Activated naive CD4-positive, alpha-beta T cell treated with anti-CD3 and anti-CD28 coated beads, Interleukin-2, amount 10 ng/mL, durations not matched to agents 7 days and 5 days (primary cell): ENCODE results near the gene HAX1.
"Not testable (repeated sequence)": the region's sequence is repeated elsewhere in the genome, so short reads cannot be mapped to it uniquely, and the experiment has no call there.

ENCODE experiments used
- CTCF ChIA-PET: fragments of 350-600 bp; sonication (Branson Sonifier 250); formaldehyde crosslinking; loops from one replicate; lab custom pipeline; 2021; ENCODE audit warnings: antibody characterized with exemption; lab: Charles Lee
- DNase-seq: peaks from one replicate; pipeline ENCODE4 v3.0.0-alpha.2; 2020
- H3K27ac Mint-ChIP-seq: one replicate; pipeline ENCODE4 v1.8.0; 2021; ENCODE audit warnings: mild to moderate bottlenecking, moderate library complexity, mixed read lengths
- H3K27me3 Mint-ChIP-seq: one replicate; pipeline ENCODE4 v1.8.0; 2021; ENCODE audit warnings: mild to moderate bottlenecking, mixed read lengths
- H3K36me3 Mint-ChIP-seq: one replicate; pipeline ENCODE4 v1.8.0; 2021; ENCODE audit warnings: mixed read lengths
- H3K4me1 Mint-ChIP-seq: one replicate; pipeline ENCODE4 v1.8.0; 2021; ENCODE audit warnings: mixed read lengths
- H3K4me3 Mint-ChIP-seq: one replicate; pipeline ENCODE4 v1.8.0; 2021; ENCODE audit warnings: mild to moderate bottlenecking, moderate library complexity, mixed read lengths
- H3K9me3 Mint-ChIP-seq: one replicate; pipeline ENCODE4 v1.8.0; 2021; ENCODE audit warnings: mixed read lengths

Gene HAX1

GRCh38 chr1:154304664-154305337 lies 32.4 kb downstream of the HAX1 start:
- Mint-ChIP-seq H3K4me3 (no peak overlapping the region), H3K27ac (no peak overlapping the region), H3K36me3 (no peaks in the 10 kb centered on the region), H3K27me3 (peaks cover 12% of the 10 kb centered on the region), H3K9me3 (no peaks in the 10 kb centered on the region), H3K4me1 (peaks cover 11% of the 10 kb centered on the region)
- no peak for DNase-seq
- CTCF ChIA-PET, result no interaction called here

- Mint-ChIP-seq H3K27me3 (peaks cover 3% of the 10 kb centered on the region), H3K9me3 (no peaks in the 10 kb centered on the region), H3K36me3 (no peaks in the 10 kb centered on the region), H3K27ac (no peak overlapping the region), H3K4me3 (no peak overlapping the region), H3K4me1 (peaks cover 11% of the 10 kb centered on the region)
- CTCF ChIA-PET, result interaction anchor here (1.0 kb wide), 1 partner anchor 29 kb away, joined by 3 read pairs; no protein-coding TSS in a partner anchor
- no peak for DNase-seq
Measured at GRCh38 chr1:154306151-154306550, 33.7 kb downstream of the HAX1 start.

- CTCF ChIA-PET, result interaction anchor here (1.2 kb wide), 1 partner anchor 27 kb away, joined by 6 read pairs; no protein-coding TSS in a partner anchor
- not testable (repeated sequence) for H3K4me3 Mint-ChIP-seq, H3K36me3 Mint-ChIP-seq, DNase-seq, H3K27me3 Mint-ChIP-seq, H3K27ac Mint-ChIP-seq, H3K9me3 Mint-ChIP-seq
- peaks cover 11% of the 10 kb centered on the region for H3K4me1 Mint-ChIP-seq
Measured at GRCh38 chr1:154307670-154308270, 35.3 kb downstream of the HAX1 start.

GRCh38 chr1:154309136-154309535 lies 36.7 kb downstream of the HAX1 start:
- peaks cover 13% of the 10 kb centered on the region for H3K27me3 Mint-ChIP-seq
- H3K4me3 Mint-ChIP-seq, H3K36me3 Mint-ChIP-seq, DNase-seq, H3K27ac Mint-ChIP-seq, H3K9me3 Mint-ChIP-seq: not testable (repeated sequence)
- CTCF ChIA-PET, result interaction anchor here (0.9 kb wide), 1 partner anchor 32 kb away, joined by 3 read pairs; no protein-coding TSS in a partner anchor
- peaks cover 11% of the 10 kb centered on the region for H3K4me1 Mint-ChIP-seq

- H3K9me3 Mint-ChIP-seq, H3K4me3 Mint-ChIP-seq, DNase-seq, H3K27ac Mint-ChIP-seq, H3K36me3 Mint-ChIP-seq, H3K4me1 Mint-ChIP-seq: not testable (repeated sequence)
- peaks cover 20% of the 10 kb centered on the region for H3K27me3 Mint-ChIP-seq
- CTCF ChIA-PET, result interaction anchor here (1.5 kb wide), 1 partner anchor 22 kb away, joined by 4 read pairs; no protein-coding TSS in a partner anchor
Measured at GRCh38 chr1:154312229-154313065, 40.0 kb downstream of the HAX1 start.

- Mint-ChIP-seq H3K4me3 (no peak overlapping the region), H3K9me3 (peaks cover 9% of the 10 kb centered on the region), H3K27ac (no peak overlapping the region), H3K27me3 (peaks cover 26% of the 10 kb centered on the region), H3K36me3 (no peaks in the 10 kb centered on the region), H3K4me1 (peaks cover 4% of the 10 kb centered on the region)
- DNase-seq, result no peak
- CTCF ChIA-PET, result no interaction called here
Measured at GRCh38 chr1:154313066-154313356, 40.6 kb downstream of the HAX1 start.

- H3K27ac Mint-ChIP-seq, H3K4me1 Mint-ChIP-seq, H3K36me3 Mint-ChIP-seq, DNase-seq, H3K4me3 Mint-ChIP-seq: not testable (repeated sequence)
- CTCF ChIA-PET, result interaction anchor here (1.1 to 1.5 kb wide), 2 partner anchors 21 to 115 kb away, joined by 3 read pairs; no protein-coding TSS in a partner anchor
- peaks cover 12% of the 10 kb centered on the region for H3K9me3 Mint-ChIP-seq
- peaks cover 37% of the 10 kb centered on the region for H3K27me3 Mint-ChIP-seq
Measured at GRCh38 chr1:154314226-154314625, 41.8 kb downstream of the HAX1 start.

GRCh38 chr1:154316704-154317103 lies 44.3 kb downstream of the HAX1 start:
- CTCF ChIA-PET, result no interaction called here

GRCh38 chr1:154318386-154318785 lies 46.0 kb downstream of the HAX1 start:
- Mint-ChIP-seq H3K27me3 (peaks cover 65% of the 10 kb centered on the region), H3K9me3 (peaks cover 12% of the 10 kb centered on the region), H3K4me3 (no peak overlapping the region), H3K4me1 (no peaks in the 10 kb centered on the region), H3K36me3 (peaks cover 2% of the 10 kb centered on the region), H3K27ac (no peak overlapping the region)
- DNase-seq, result no peak
- CTCF ChIA-PET, result no interaction called here

More at GRCh38 chr1:154316704-154317103, 44.3 kb downstream of the HAX1 start:
- DNase-seq, result no peak
- Mint-ChIP-seq H3K4me3 (no peak overlapping the region), H3K27me3 (peaks cover 61% of the 10 kb centered on the region), H3K4me1 (no peaks in the 10 kb centered on the region), H3K27ac (no peak overlapping the region), H3K9me3 (peaks cover 12% of the 10 kb centered on the region), H3K36me3 (peaks cover 2% of the 10 kb centered on the region)

GRCh38 chr1:154320882-154321608 lies 48.6 kb downstream of the HAX1 start, which contains the start of gene AQP10:
Gene AQP10 (plus strand): TSS chr1:154321093. CDS start chr1:154321156, 63 bp downstream.
- CTCF ChIA-PET, result interaction anchor here (1.1 kb wide), 1 partner anchor 14 kb away, joined by 4 read pairs; no protein-coding TSS in a partner anchor
- H3K4me3 Mint-ChIP-seq, result no peak within 1 kb of the TSS
- no peak within 1 kb of the TSS for H3K27ac Mint-ChIP-seq
- no peak for DNase-seq
- H3K27me3 Mint-ChIP-seq, result peaks cover 70% of the 10 kb centered on the region
- peaks cover 12% of the 10 kb centered on the region for H3K9me3 Mint-ChIP-seq
- H3K36me3 Mint-ChIP-seq, result peaks cover 2% of the 10 kb centered on the region
- H3K4me1 Mint-ChIP-seq, result peaks cover 8% of the 10 kb centered on the region

- Mint-ChIP-seq H3K27me3 (peaks cover 70% of the 10 kb centered on the region), H3K4me1 (peaks cover 13% of the 10 kb centered on the region)
- not testable (repeated sequence) for DNase-seq, H3K27ac Mint-ChIP-seq, H3K4me3 Mint-ChIP-seq, H3K36me3 Mint-ChIP-seq, H3K9me3 Mint-ChIP-seq
- CTCF ChIA-PET, result interaction anchor here (1.1 kb wide), 1 partner anchor 14 kb away, joined by 4 read pairs; no protein-coding TSS in a partner anchor
Measured at GRCh38 chr1:154321609-154321934, 49.1 kb downstream of the HAX1 start.

- Mint-ChIP-seq H3K4me1 (peaks cover 28% of the 10 kb centered on the region), H3K27me3 (peaks cover 61% of the 10 kb centered on the region), H3K9me3 (no peaks in the 10 kb centered on the region), H3K4me3 (no peak overlapping the region), H3K27ac (no peak overlapping the region), H3K36me3 (peaks cover 3% of the 10 kb centered on the region)
- no peak for DNase-seq
- CTCF ChIA-PET, result interaction anchor here (0.5 to 6.6 kb wide), 6 partner anchors 9 to 164 kb away, joined by 3 to 89 read pairs (median 4); no protein-coding TSS in a partner anchor
Measured at GRCh38 chr1:154323493-154323892, 51.1 kb downstream of the HAX1 start.

GRCh38 chr1:154324241-154324640 lies 51.8 kb downstream of the HAX1 start:
- DNase-seq, result no peak
- Mint-ChIP-seq H3K4me1 (peaks cover 31% of the 10 kb centered on the region), H3K4me3 (peak overlapping the region; percentile 91), H3K36me3 (peaks cover 6% of the 10 kb centered on the region), H3K27me3 (peaks cover 53% of the 10 kb centered on the region), H3K9me3 (no peaks in the 10 kb centered on the region), H3K27ac (no peak overlapping the region)
- CTCF ChIA-PET, result interaction anchor here (0.6 to 6.6 kb wide), 9 partner anchors 8 to 130 kb away, joined by 3 to 89 read pairs (median 3); no protein-coding TSS in a partner anchor
